H9 (cell line): ENCODE results near the gene KCNJ15. TPM values are rescaled to one million over a fixed set of nuclear protein-coding genes. Genes with fewer than 3 reads are reported as not detected.

Experiments used
- DNase-seq: peaks from one replicate; pipeline ENCODE4 v3.0.0-alpha.2; 2017
- H2AFZ ChIP-seq: one replicate; pipeline ENCODE4 v1.6.1; 2013; ENCODE audit warnings: mild to moderate bottlenecking, low read length, control low read depth, moderate library complexity
- H2AK5ac ChIP-seq: 2 replicates; pipeline ENCODE4 v1.6.1; 2013; ENCODE audit warnings: low read length, control low read depth, mixed read lengths; ENCODE audit not compliant: insufficient read length
- H2BK120ac ChIP-seq: one replicate; pipeline ENCODE4 v1.6.1; 2013; ENCODE audit warnings: low read depth, mild to moderate bottlenecking, low read length, control low read depth, inconsistent platforms; ENCODE audit not compliant: poor library complexity, severe bottlenecking
- H2BK12ac ChIP-seq: 2 replicates; pipeline ENCODE4 v1.6.1; 2013; ENCODE audit warnings: low read length, control low read depth, mixed read lengths, low read depth; ENCODE audit not compliant: insufficient read length
- H2BK15ac ChIP-seq: 2 replicates; pipeline ENCODE4 v1.6.1; 2013; ENCODE audit warnings: low read depth, low read length, control low read depth
- H2BK20ac ChIP-seq: one replicate; pipeline ENCODE4 v1.6.1; 2013; ENCODE audit warnings: low read depth, mild to moderate bottlenecking, low read length, control low read depth, inconsistent platforms; ENCODE audit not compliant: poor library complexity, severe bottlenecking
- H2BK5ac ChIP-seq: 2 replicates; pipeline ENCODE4 v1.6.1; 2013; ENCODE audit warnings: low read length, control low read depth, mixed read lengths; ENCODE audit not compliant: insufficient read length
- H3K14ac ChIP-seq: 2 replicates; pipeline ENCODE4 v1.6.1; 2013; ENCODE audit warnings: low read length, control low read depth; ENCODE audit not compliant: insufficient read depth
- H3K18ac ChIP-seq: 2 replicates; pipeline ENCODE4 v1.6.1; 2013; ENCODE audit warnings: low read depth, mild to moderate bottlenecking, mixed read lengths, low read length, control low read depth; ENCODE audit not compliant: insufficient read length
- H3K23ac ChIP-seq: 2 replicates; pipeline ENCODE4 v1.6.1; 2013; ENCODE audit warnings: low read length, control low read depth, mixed read lengths, low read depth; ENCODE audit not compliant: insufficient read length
- H3K23me2 ChIP-seq: 2 replicates; pipeline ENCODE4 v1.6.1; 2013; ENCODE audit warnings: low read depth, mild to moderate bottlenecking, mixed read lengths, low read length, control low read depth; ENCODE audit not compliant: insufficient read length, poor library complexity, severe bottlenecking
- H3K27ac ChIP-seq: 2 replicates; pipeline ENCODE4 v1.5.1; 2013; ENCODE audit warnings: low read length, control low read depth, mixed read lengths, low read depth; ENCODE audit not compliant: insufficient read length
- H3K27me3 ChIP-seq: 2 replicates; pipeline ENCODE4 v1.6.1; 2013; ENCODE audit warnings: low read length, control low read depth, inconsistent platforms; ENCODE audit not compliant: insufficient read depth
- H3K4ac ChIP-seq: 2 replicates; pipeline ENCODE4 v1.6.1; 2013; ENCODE audit warnings: low read depth, mild to moderate bottlenecking, control low read depth, inconsistent platforms, low read length, moderate library complexity
- H3K4me1 ChIP-seq: 2 replicates; pipeline ENCODE4 v1.6.1; 2013; ENCODE audit warnings: low read length, control low read depth, inconsistent platforms; ENCODE audit not compliant: insufficient read depth
- H3K4me2 ChIP-seq: 2 replicates; pipeline ENCODE4 v1.6.1; 2013; ENCODE audit warnings: low read length, control low read depth, mixed read lengths; ENCODE audit not compliant: insufficient read length, insufficient read depth
- H3K56ac ChIP-seq: 2 replicates; pipeline ENCODE4 v1.6.1; 2013; ENCODE audit warnings: low read depth, mild to moderate bottlenecking, mixed read lengths, low read length, control low read depth; ENCODE audit not compliant: insufficient read length
- H3K79me1 ChIP-seq: 2 replicates; pipeline ENCODE4 v1.6.1; 2013; ENCODE audit warnings: low read depth, mild to moderate bottlenecking, moderate library complexity, low read length, control low read depth, inconsistent platforms; ENCODE audit not compliant: insufficient read depth, poor library complexity, severe bottlenecking
- H3K79me2 ChIP-seq: 2 replicates; pipeline ENCODE4 v1.6.1; 2013; ENCODE audit warnings: low read length, control low read depth, inconsistent platforms; ENCODE audit not compliant: insufficient read depth
- H3K9ac ChIP-seq: 2 replicates; pipeline ENCODE4 v1.6.1; 2013; ENCODE audit warnings: low read length, control low read depth, mixed read lengths; ENCODE audit not compliant: insufficient read length; ENCODE audit errors: extremely low read depth
- H3K9me3 ChIP-seq: one replicate; pipeline ENCODE4 v1.6.1; 2013; ENCODE audit warnings: low read depth, low read length, inconsistent platforms; ENCODE audit not compliant: control insufficient read depth
- H3T11ph ChIP-seq: one replicate; pipeline ENCODE4 v1.6.1; 2013; ENCODE audit warnings: mild to moderate bottlenecking, low read length, control low read depth, inconsistent platforms
- H4K20me1 ChIP-seq: one replicate; pipeline ENCODE4 v1.6.1; 2013; ENCODE audit not compliant: control insufficient read depth, insufficient read length, insufficient read depth
- H4K5ac ChIP-seq: 2 replicates; pipeline ENCODE4 v1.6.1; 2013; ENCODE audit warnings: low read depth, mild to moderate bottlenecking, mixed read lengths, low read length, control low read depth; ENCODE audit not compliant: insufficient read length
- H4K8ac ChIP-seq: replicated peaks from 2 replicates; pipeline ENCODE4 v1.6.1; 2013; ENCODE audit warnings: low read length, control low read depth, mixed read lengths, low read depth; ENCODE audit not compliant: insufficient read length
- H4K91ac ChIP-seq: 2 replicates; pipeline ENCODE4 v1.6.1; 2013; ENCODE audit warnings: low read depth, mild to moderate bottlenecking, moderate library complexity, mixed read lengths, low read length, control low read depth; ENCODE audit not compliant: insufficient read length
- H3K27ac Mint-ChIP-seq, 3 experiments: 2 replicates in 2 of 3; 3 replicates in 1 of 3; pipeline ENCODE4 v1.8.0; 2020 to 2021; ENCODE audit warnings: mixed read lengths in 3 of 3, mild to moderate bottlenecking in 1 of 3, moderate library complexity in 1 of 3
- H3K27me3 Mint-ChIP-seq: 2 replicates; pipeline ENCODE4 v1.8.0; 2021; ENCODE audit warnings: low read depth, mild to moderate bottlenecking, moderate library complexity, mixed read lengths
- H3K36me3 Mint-ChIP-seq, 3 experiments: 2 replicates in 2 of 3; 3 replicates in 1 of 3; pipeline ENCODE4 v1.8.0; 2020 to 2021; ENCODE audit warnings: low read depth in 3 of 3, mixed read lengths in 3 of 3; ENCODE audit not compliant: insufficient read depth in 1 of 3
- H3K4me1 Mint-ChIP-seq, 2 experiments: 2 replicates each; pipeline ENCODE4 v1.8.0; 2020; ENCODE audit warnings: mixed read lengths in 2 of 2
- H3K4me3 Mint-ChIP-seq, 2 experiments: 2 replicates in 1 of 2; 3 replicates in 1 of 2; pipeline ENCODE4 v1.8.0; 2020 to 2021; ENCODE audit warnings: mild to moderate bottlenecking in 2 of 2, mixed read lengths in 2 of 2, moderate library complexity in 1 of 2
- H3K9me3 Mint-ChIP-seq, 2 experiments: 2 replicates in 1 of 2; 3 replicates in 1 of 2; pipeline ENCODE4 v1.8.0; 2020; ENCODE audit warnings: mild to moderate bottlenecking in 2 of 2, mixed read lengths in 2 of 2, moderate library complexity in 1 of 2
- WGBS: extraction: QIAGEN DNeasy Blood & Tissue Kit; methylation state at CpG from one replicate; pipeline ENCODE4 v1.1.7; 2013; ENCODE audit warnings: missing lambda C conversion rate, low lambda C conversion rate, mixed read lengths; ENCODE audit not compliant: insufficient read length; ENCODE audit errors: extremely low coverage; 5-methylcytosine and 5-hydroxymethylcytosine counted together
- total RNA-seq: library from RNA; stranded (reverse); gene quantifications from 2 replicates; pipeline ENCODE4 v1.2.1, GENCODE V29; 2021
- TF ChIP-seq, protein P1 (sequence below): fragments of 200-600 bp; sonication (generic); conservative IDR thresholded peaks from 3 replicates; pipeline ENCODE4 v1.8.0; 2021; ENCODE audit warnings: antibody characterized with exemption, mild to moderate bottlenecking

KCNJ15 gene
- total RNA-seq, 1 experiment from 2014 or later = not detected

DNA sequence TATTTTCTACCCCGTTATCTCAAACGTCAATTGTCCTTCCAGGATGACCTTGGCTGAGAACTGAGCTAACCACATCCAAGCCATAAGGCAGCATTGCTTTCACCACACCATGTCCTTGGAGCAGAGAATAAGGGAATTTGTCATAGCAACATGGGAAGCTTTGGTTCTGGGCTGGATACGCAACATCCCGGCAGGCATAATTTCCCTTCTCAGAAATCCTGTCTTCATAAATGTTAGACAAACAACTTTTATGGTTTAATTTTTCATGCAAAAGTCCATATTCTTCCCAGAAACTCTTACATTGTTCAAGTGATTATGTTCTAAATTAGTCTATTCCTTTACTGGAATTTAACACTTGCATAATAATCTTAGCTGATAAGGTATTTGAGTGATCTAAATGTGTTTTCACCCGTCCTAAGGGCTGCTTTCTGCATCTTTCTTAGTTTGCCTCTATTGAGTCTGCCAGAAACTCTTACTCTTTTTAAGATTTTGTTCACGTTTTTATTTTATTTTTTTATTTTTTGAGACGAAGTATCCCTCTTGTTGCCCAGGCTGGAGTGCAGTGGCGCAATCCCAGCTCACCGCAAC is 51.8 kb downstream of the KCNJ15 start:
- Histone ChIP-seq H3K9me3 (no peaks in the 10 kb centered on the region), H3T11ph (no peak overlapping the region), H3K23me2 (no peaks in the 10 kb centered on the region), H3K9ac (no peak overlapping the region), H2BK15ac (no peak overlapping the region), H3K4ac (no peak overlapping the region), H3K23ac (no peak overlapping the region), H3K14ac (no peak overlapping the region), H4K91ac (no peak overlapping the region), H2AK5ac (no peak overlapping the region), H4K20me1 (no peaks in the 10 kb centered on the region), H4K8ac (no peak overlapping the region), H3K79me2 (no peaks in the 10 kb centered on the region), H2BK5ac (no peak overlapping the region), H2AFZ (no peak overlapping the region), H3K27me3 (no peaks in the 10 kb centered on the region; the same call in 1 of the 2 replicates), H3K56ac (no peak overlapping the region), H3K4me1 (no peaks in the 10 kb centered on the region), H3K18ac (no peak overlapping the region), H3K79me1 (no peaks in the 10 kb centered on the region), H2BK20ac (no peak overlapping the region), H2BK12ac (no peak overlapping the region), H2BK120ac (no peak overlapping the region), H3K27ac (no peak overlapping the region), H3K4me2 (no peak overlapping the region), H4K5ac (no peak overlapping the region)
- Mint-ChIP-seq H3K4me1 (peaks cover 13 to 18% of the 10 kb centered on the region in 2 experiments), H3K36me3 (peaks cover 0 to 2% (median 0%) of the 10 kb centered on the region in 3 experiments; a peak in 1 of 7 replicates), H3K4me3 (no peak overlapping the region), H3K9me3 (peaks cover 0 to 3% of the 10 kb centered on the region in 2 experiments; a peak in 1 of 5 replicates), H3K27ac (no peak overlapping the region), H3K27me3 (peaks cover 18% of the 10 kb centered on the region)
- TF ChIP-seq, protein P1, sequence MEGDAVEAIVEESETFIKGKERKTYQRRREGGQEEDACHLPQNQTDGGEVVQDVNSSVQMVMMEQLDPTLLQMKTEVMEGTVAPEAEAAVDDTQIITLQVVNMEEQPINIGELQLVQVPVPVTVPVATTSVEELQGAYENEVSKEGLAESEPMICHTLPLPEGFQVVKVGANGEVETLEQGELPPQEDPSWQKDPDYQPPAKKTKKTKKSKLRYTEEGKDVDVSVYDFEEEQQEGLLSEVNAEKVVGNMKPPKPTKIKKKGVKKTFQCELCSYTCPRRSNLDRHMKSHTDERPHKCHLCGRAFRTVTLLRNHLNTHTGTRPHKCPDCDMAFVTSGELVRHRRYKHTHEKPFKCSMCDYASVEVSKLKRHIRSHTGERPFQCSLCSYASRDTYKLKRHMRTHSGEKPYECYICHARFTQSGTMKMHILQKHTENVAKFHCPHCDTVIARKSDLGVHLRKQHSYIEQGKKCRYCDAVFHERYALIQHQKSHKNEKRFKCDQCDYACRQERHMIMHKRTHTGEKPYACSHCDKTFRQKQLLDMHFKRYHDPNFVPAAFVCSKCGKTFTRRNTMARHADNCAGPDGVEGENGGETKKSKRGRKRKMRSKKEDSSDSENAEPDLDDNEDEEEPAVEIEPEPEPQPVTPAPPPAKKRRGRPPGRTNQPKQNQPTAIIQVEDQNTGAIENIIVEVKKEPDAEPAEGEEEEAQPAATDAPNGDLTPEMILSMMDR = no peak
- no CpG with 5 or more reads among the region's 9 CpGs for WGBS
- DNase-seq = no peak
